ENCODE measurements around the gene GNB1L.

- TF ChIP-seq ETV5 (CRISPR knock-in tag; IDR thresholded peaks at IDR 0.05; ENCODE audit: low read depth) (no peak), KLF16 (IDR thresholded peaks at IDR 0.05) (no peak), ZNF274 (IDR thresholded peaks at IDR 0.05; ENCODE audit: borderline replicate concordance, low read depth, low read length) (no peak), NEUROD1 (IDR thresholded peaks at IDR 0.05; ENCODE audit: borderline replicate concordance, low read depth, low read length, partially characterized antibody) (no peak), CTCF (IDR thresholded peaks at IDR 0.05 in 2 of 3, conservative IDR thresholded peaks at IDR 0.05 in 1 of 3; ENCODE audit: insufficient read depth in 2 of 3, low read depth in 1 of 3, low read length in 3 of 3) (no peak), BRD4 (IDR thresholded peaks at IDR 0.05) (no peak), USF2 (CRISPR knock-in tag; IDR thresholded peaks at IDR 0.05) (no peak)
Observed at GRCh38 chr22:19840059-19840458, 14.6 kb downstream of the GNB1L start.
